NCI-H1417 treated with DMSO at 0.1 percent for 48 hours (cell line): ENCODE measurements around the gene ATP5PO.

Experiments used
- DNase-seq: peaks from one replicate; lab custom pipeline; 2025; lab: John Stamatoyannopoulos, UW

Gene ATP5PO

GRCh38 chr21:33915368-33916199 lies at the start of gene ATP5PO:
TSS of gene ATP5PO (minus strand) at chr21:33915804. CDS start at chr21:33915763, 41 bp downstream.
- peak; percentile 93 for DNase-seq

GRCh38 chr21:33964706-33965325 lies 49.2 kb upstream of the ATP5PO start:
- no peak for DNase-seq

GRCh38 chr21:33963848-33964555 lies 48.4 kb upstream of the ATP5PO start:
- DNase-seq: no peak

GRCh38 chr21:33962290-33962689 lies 46.7 kb upstream of the ATP5PO start:
- DNase-seq: no peak

- no peak for DNase-seq
Observed at GRCh38 chr21:33961061-33961460, 45.5 kb upstream of the ATP5PO start.

GRCh38 chr21:33959680-33960079 lies 44.1 kb upstream of the ATP5PO start:
- no peak for DNase-seq

- DNase-seq: no peak
Observed at GRCh38 chr21:33954395-33954794, 38.8 kb upstream of the ATP5PO start.

GRCh38 chr21:33951276-33952178 lies 35.9 kb upstream of the ATP5PO start:
- no peak for DNase-seq

- no peak for DNase-seq
Observed at GRCh38 chr21:33950431-33951079, 35.0 kb upstream of the ATP5PO start.

GRCh38 chr21:33949516-33950430 lies 34.2 kb upstream of the ATP5PO start:
- DNase-seq: no peak

GRCh38 chr21:33948951-33949444 lies 33.4 kb upstream of the ATP5PO start:
- DNase-seq: no peak

- DNase-seq: peak; percentile 81
Observed at GRCh38 chr21:33948096-33948950, 32.7 kb upstream of the ATP5PO start.

- DNase-seq: no peak
Observed at GRCh38 chr21:33947451-33948095, 32.0 kb upstream of the ATP5PO start.

GRCh38 chr21:33945652-33946270 lies 30.2 kb upstream of the ATP5PO start:
- no peak for DNase-seq

- no peak for DNase-seq
Observed at GRCh38 chr21:33944185-33944763, 28.7 kb upstream of the ATP5PO start.

GRCh38 chr21:33943293-33943692 lies 27.7 kb upstream of the ATP5PO start:
- no peak for DNase-seq

- DNase-seq: no peak
Observed at GRCh38 chr21:33942426-33942825, 26.8 kb upstream of the ATP5PO start.

- no peak for DNase-seq
Observed at GRCh38 chr21:33940881-33941245, 25.3 kb upstream of the ATP5PO start.
